HepG2 (cell line): Measurements from ENCODE around the gene SLC35G2. TPM values are rescaled to one million over a fixed set of nuclear protein-coding genes. Genes with fewer than 3 reads are reported as not detected.

Experiments
- ATF4 ChIP-seq, 2 experiments: fragments of 450-650 bp in 1 of 2; sonication (generic) in 1 of 2; formaldehyde crosslinking; IDR thresholded peaks; 2 replicates each; pipeline versions ENCODE4 v1.5.0 to v1.8.0; 2020 to 2022; ENCODE audit warnings: mild to moderate bottlenecking in 1 of 2, missing genetic modification reagents in 1 of 2
- ATF6 ChIP-seq: sonication (generic); formaldehyde crosslinking; conservative IDR thresholded peaks from 2 replicates; pipeline ENCODE4 v1.4.0; 2020; ENCODE audit warnings: missing genetic modification reagents
- DMTF1 ChIP-seq: sonication (generic); formaldehyde crosslinking; IDR thresholded peaks from 2 replicates; pipeline ENCODE4 v1.4.0; 2020; ENCODE audit warnings: mild to moderate bottlenecking, missing genetic modification reagents
- GFI1 ChIP-seq: sonication (generic); formaldehyde crosslinking; IDR thresholded peaks from 2 replicates; pipeline ENCODE4 v1.5.0; 2020; ENCODE audit warnings: missing genetic modification reagents, mild to moderate bottlenecking, borderline replicate concordance
- KIAA2018 ChIP-seq: sonication (generic); formaldehyde crosslinking; IDR thresholded peaks from 2 replicates; pipeline ENCODE4 v1.5.0; 2020; ENCODE audit warnings: mild to moderate bottlenecking, missing genetic modification reagents, borderline replicate concordance
- MTF2 ChIP-seq: sonication (generic); formaldehyde crosslinking; IDR thresholded peaks from 2 replicates; pipeline ENCODE4 v1.5.0; 2020; ENCODE audit warnings: missing genetic modification reagents, borderline replicate concordance
- PREB ChIP-seq: sonication (generic); formaldehyde crosslinking; IDR thresholded peaks from 2 replicates; pipeline ENCODE4 v1.4.0; 2020; ENCODE audit warnings: missing genetic modification reagents
- SNAI1 ChIP-seq: sonication (generic); formaldehyde crosslinking; IDR thresholded peaks from 2 replicates; pipeline ENCODE4 v1.5.0; 2020; ENCODE audit warnings: mild to moderate bottlenecking, missing genetic modification reagents, borderline replicate concordance
- ZNF24 ChIP-seq: fragments of 450-650 bp; IDR thresholded peaks from 2 replicates; pipeline ENCODE4 v1.6.1; 2017; ENCODE audit warnings: antibody characterized with exemption, mild to moderate bottlenecking
- ZNF414 ChIP-seq: sonication (generic); formaldehyde crosslinking; IDR thresholded peaks from 2 replicates; pipeline ENCODE4 v1.5.0; 2020; ENCODE audit warnings: missing genetic modification reagents
- ZNF616 ChIP-seq: sonication (generic); formaldehyde crosslinking; IDR thresholded peaks from 2 replicates; pipeline ENCODE4 v1.5.0; 2020; ENCODE audit warnings: low read depth, mild to moderate bottlenecking, missing genetic modification reagents
- polyA plus RNA-seq, 8 experiments: library from polyadenylated mRNA; depleted of rRNA in 3 of 8; stranded (reverse) in 7 of 8; unstranded in 1 of 8; fragments of >200 nt; fragmentation: Illumina TruSeq in 4 of 8; extraction: Trizol in 4 of 8; gene quantifications; 2 replicates each; pipeline versions ENCODE4 v1.2.1 to v1.2.3, GENCODE V29; 2011 to 2016; ENCODE audit warnings: low read depth in 4 of 8, missing spikeins in 1 of 8, mixed read lengths in 1 of 8; ENCODE audit not compliant: insufficient read depth in 1 of 8
- total RNA-seq, 5 experiments: library from RNA; depleted of rRNA; stranded (reverse); fragments of >200 nt; fragmentation: Illumina TruSeq; extraction: Trizol; gene quantifications; 2 replicates each; pipeline ENCODE4 v1.2.3, GENCODE V29; 2016; ENCODE audit warnings: low read depth in 1 of 5

Gene SLC35G2
- total and polyA plus RNA-seq, 2 of the 13 experiments (the other 11 are each of a cell fraction or from before 2014, with no cell fraction given) = 7.6 to 10.3 TPM

- TF ChIP-seq KIAA2018 (CRISPR knock-in tag) (no peak), PREB (CRISPR knock-in tag) (no peak), MTF2 (no peak; the same call in 1 of the 2 replicates), DMTF1 (CRISPR knock-in tag) (no peak), ATF4 (CRISPR knock-in tag; IDR thresholded peaks at IDR 0.05) (peak in 1 of 2 experiments; percentile 55; a peak in 1 of 4 replicates), ZNF616 (peak; percentile 84), ZNF24 (no peak), GFI1 (CRISPR knock-in tag) (peak; percentile 74; the same call in 1 of the 2 replicates), ATF6 (no peak; the same call in 1 of the 2 replicates), ZNF414 (CRISPR knock-in tag) (peak; percentile 44; the same call in 1 of the 2 replicates), SNAI1 (peak; percentile 94)
Measured at GRCh38 chr3:136861890-136862616, 43.1 kb downstream of the SLC35G2 start, which contains the start of gene NCK1 (continued).
